ENCODE results near the gene SLC22A12.

SLC22A12 gene

DNA sequence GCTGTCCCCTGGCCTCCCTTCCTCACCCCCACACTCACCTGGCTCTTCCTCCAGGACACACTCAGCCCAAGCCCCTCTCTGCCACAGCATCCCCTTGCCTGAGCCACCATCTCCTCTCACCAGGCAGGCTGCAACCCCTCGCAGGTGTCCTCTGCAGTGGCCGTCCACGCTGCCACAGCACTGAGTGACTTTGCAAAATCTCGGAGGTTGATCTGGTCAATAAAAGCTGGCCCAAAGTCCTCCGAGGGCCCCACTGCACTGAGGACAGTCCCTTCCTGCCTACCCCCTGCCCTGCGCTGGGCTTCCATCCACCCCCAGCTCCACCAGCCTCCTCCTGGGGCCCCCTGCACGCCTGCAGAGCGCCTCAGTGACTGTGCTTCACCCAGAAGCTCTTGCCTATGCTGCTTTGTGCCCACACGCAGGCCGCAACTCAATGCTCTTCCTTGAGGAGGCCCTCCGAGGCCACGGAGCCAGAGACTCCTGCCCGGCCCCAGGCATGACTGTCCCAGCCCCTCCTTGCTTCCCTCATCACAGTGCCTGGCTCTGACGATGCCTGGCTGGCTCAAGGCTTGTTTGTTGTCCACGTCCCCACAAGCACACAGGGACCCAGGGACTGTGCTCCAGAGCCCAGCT is 30.8 kb upstream of the SLC22A12 start:
- TF ChIP-seq TCF12 (IDR thresholded peaks at IDR 0.05; ENCODE audit: low read depth) (no peak), EP300 (IDR thresholded peaks at IDR 0.05; ENCODE audit: borderline replicate concordance) (no peak), CEBPB (IDR thresholded peaks at IDR 0.05) (no peak), ZBTB7A (IDR thresholded peaks at IDR 0.05; ENCODE audit: low read depth) (no peak), NFIC (IDR thresholded peaks at IDR 0.05) (no peak), CREB1 (IDR thresholded peaks at IDR 0.05; ENCODE audit: low read depth) (no peak)
- TF ChIP-seq, protein P1, sequence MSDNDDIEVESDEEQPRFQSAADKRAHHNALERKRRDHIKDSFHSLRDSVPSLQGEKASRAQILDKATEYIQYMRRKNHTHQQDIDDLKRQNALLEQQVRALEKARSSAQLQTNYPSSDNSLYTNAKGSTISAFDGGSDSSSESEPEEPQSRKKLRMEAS (IDR thresholded peaks at IDR 0.05): no peak
- TF ChIP-seq, protein P2, sequence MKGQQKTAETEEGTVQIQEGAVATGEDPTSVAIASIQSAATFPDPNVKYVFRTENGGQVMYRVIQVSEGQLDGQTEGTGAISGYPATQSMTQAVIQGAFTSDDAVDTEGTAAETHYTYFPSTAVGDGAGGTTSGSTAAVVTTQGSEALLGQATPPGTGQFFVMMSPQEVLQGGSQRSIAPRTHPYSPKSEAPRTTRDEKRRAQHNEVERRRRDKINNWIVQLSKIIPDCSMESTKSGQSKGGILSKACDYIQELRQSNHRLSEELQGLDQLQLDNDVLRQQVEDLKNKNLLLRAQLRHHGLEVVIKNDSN (IDR thresholded peaks at IDR 0.05): no peak
- TF ChIP-seq, protein P3, sequence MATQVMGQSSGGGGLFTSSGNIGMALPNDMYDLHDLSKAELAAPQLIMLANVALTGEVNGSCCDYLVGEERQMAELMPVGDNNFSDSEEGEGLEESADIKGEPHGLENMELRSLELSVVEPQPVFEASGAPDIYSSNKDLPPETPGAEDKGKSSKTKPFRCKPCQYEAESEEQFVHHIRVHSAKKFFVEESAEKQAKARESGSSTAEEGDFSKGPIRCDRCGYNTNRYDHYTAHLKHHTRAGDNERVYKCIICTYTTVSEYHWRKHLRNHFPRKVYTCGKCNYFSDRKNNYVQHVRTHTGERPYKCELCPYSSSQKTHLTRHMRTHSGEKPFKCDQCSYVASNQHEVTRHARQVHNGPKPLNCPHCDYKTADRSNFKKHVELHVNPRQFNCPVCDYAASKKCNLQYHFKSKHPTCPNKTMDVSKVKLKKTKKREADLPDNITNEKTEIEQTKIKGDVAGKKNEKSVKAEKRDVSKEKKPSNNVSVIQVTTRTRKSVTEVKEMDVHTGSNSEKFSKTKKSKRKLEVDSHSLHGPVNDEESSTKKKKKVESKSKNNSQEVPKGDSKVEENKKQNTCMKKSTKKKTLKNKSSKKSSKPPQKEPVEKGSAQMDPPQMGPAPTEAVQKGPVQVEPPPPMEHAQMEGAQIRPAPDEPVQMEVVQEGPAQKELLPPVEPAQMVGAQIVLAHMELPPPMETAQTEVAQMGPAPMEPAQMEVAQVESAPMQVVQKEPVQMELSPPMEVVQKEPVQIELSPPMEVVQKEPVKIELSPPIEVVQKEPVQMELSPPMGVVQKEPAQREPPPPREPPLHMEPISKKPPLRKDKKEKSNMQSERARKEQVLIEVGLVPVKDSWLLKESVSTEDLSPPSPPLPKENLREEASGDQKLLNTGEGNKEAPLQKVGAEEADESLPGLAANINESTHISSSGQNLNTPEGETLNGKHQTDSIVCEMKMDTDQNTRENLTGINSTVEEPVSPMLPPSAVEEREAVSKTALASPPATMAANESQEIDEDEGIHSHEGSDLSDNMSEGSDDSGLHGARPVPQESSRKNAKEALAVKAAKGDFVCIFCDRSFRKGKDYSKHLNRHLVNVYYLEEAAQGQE (IDR thresholded peaks at IDR 0.05; ENCODE audit: low read depth): no peak

DNA sequence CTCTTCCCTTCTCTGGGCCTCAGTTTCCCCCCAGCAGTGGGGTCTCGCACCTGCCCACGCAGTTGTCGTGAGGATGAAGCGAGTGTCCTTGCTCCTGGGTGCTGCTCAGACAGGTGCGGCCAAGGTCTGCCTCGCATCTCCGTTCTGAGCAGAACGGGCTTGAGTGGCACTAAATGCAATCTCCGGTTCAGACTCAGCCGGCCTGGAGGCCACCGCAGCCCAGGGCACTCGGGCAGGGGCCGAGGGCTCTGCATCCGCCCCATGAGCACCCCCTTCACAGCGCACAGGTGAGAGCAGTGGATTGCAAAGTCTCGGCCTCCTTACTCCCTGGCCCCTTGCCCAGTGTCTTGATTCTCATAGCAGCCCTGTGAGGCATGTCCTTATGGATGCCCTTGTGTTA is 30.1 kb upstream of the SLC22A12 start:
- TF ChIP-seq EGR1 (IDR thresholded peaks at IDR 0.05) (no peak), ZBTB7A (IDR thresholded peaks at IDR 0.05; ENCODE audit: low read depth) (no peak), FOXM1 (IDR thresholded peaks at IDR 0.05; ENCODE audit: borderline replicate concordance, low read depth) (no peak), YY1 (IDR thresholded peaks at IDR 0.05; ENCODE audit: low read depth) (no peak), TCF12 (IDR thresholded peaks at IDR 0.05; ENCODE audit: low read depth) (no peak), RAD21 (IDR thresholded peaks at IDR 0.05; ENCODE audit: low read depth) (no peak), CEBPB (IDR thresholded peaks at IDR 0.05) (no peak), TAF1 (IDR thresholded peaks at IDR 0.05; ENCODE audit: low read depth) (no peak), EP300 (IDR thresholded peaks at IDR 0.05; ENCODE audit: borderline replicate concordance) (no peak), CREB1 (IDR thresholded peaks at IDR 0.05; ENCODE audit: low read depth) (no peak)
- TF ChIP-seq, protein P3 (IDR thresholded peaks at IDR 0.05; ENCODE audit: low read depth): no peak
- TF ChIP-seq, protein P1 (IDR thresholded peaks at IDR 0.05): no peak

DNA sequence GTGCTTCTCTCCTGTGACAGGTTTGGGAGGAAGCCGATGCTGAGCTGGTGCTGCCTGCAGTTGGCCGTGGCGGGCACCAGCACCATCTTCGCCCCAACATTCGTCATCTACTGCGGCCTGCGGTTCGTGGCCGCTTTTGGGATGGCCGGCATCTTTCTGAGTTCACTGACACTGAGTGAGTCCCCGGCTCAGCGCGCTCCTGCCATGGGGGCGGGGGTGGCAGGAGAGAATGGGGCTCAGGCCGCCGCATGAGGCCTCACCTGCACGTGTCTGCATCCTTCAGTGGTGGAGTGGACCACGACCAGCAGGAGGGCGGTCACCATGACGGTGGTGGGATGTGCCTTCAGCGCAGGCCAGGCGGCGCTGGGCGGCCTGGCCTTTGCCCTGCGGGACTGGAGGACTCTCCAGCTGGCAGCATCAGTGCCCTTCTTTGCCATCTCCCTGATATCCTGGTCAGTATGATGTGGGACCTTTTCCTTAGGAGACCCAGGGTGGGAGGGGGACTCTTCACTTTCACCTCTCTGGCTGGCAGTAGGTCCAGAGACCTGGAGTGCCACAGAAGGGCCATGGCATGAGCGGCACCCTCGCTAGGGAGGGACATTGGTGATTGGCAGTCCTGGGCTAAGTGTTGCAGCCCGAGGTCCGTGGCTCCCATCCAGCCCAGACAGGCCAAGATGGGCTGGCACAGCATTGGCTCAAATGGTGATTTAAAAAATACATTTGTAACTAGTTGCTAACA is 28.9 kb upstream of the SLC22A12 start:
- TF ChIP-seq, protein P1 (IDR thresholded peaks at IDR 0.05): no peak
- TF ChIP-seq EGR1 (IDR thresholded peaks at IDR 0.05) (no peak), CREB1 (IDR thresholded peaks at IDR 0.05; ENCODE audit: low read depth) (no peak), TEAD4 (IDR thresholded peaks at IDR 0.05) (no peak), NFIC (IDR thresholded peaks at IDR 0.05) (no peak), YY1 (IDR thresholded peaks at IDR 0.05; ENCODE audit: low read depth) (no peak), EP300 (IDR thresholded peaks at IDR 0.05; ENCODE audit: borderline replicate concordance) (no peak), TCF12 (IDR thresholded peaks at IDR 0.05; ENCODE audit: low read depth) (no peak), RAD21 (IDR thresholded peaks at IDR 0.05; ENCODE audit: low read depth) (no peak), FOXM1 (IDR thresholded peaks at IDR 0.05; ENCODE audit: borderline replicate concordance, low read depth) (no peak), TAF1 (IDR thresholded peaks at IDR 0.05; ENCODE audit: low read depth) (no peak), ZBTB7A (IDR thresholded peaks at IDR 0.05; ENCODE audit: low read depth) (no peak), CEBPB (IDR thresholded peaks at IDR 0.05) (no peak)
- TF ChIP-seq, protein P2 (IDR thresholded peaks at IDR 0.05): no peak
- TF ChIP-seq, protein P3 (IDR thresholded peaks at IDR 0.05; ENCODE audit: low read depth): no peak
